IMR-90 (cell line): ENCODE results near the gene MAML1. TPM values are rescaled to one million over a fixed set of nuclear protein-coding genes. Genes with fewer than 3 reads are reported as not detected.

Experiments used
- ATAC-seq: fragments of 200-7000 bp; cut with Tn5 transposase; 2 replicates; pipeline ENCODE4 v1.9.1; 2020; ENCODE audit warnings: low read depth, mild to moderate bottlenecking, moderate library complexity
- BruUV-seq: library from RNA; stranded (reverse); fragments of 400-500 nt; replicated peaks from 2 replicates; lab custom pipeline; 2021; lab: Mats Ljungman, UMichigan
- CTCF ChIA-PET: fragments of 300-600 bp; formaldehyde crosslinking; extraction: SDS; loops from one replicate; lab custom pipeline; 2021; ENCODE audit warnings: antibody characterized with exemption; lab: Yijun Ruan, JAX
- POLR2A ChIA-PET: fragments of 300-600 bp; sonication (Branson Sonifier 250); formaldehyde crosslinking; loops from one replicate; lab custom pipeline; 2022; ENCODE audit warnings: antibody characterized with exemption; ENCODE audit not compliant: unreplicated experiment; lab: Charles Lee
- DNase-seq: peaks from one replicate; pipeline ENCODE4 v3.0.0; 2013
- H2AFZ ChIP-seq: replicated peaks from 2 replicates; pipeline ENCODE3; 2013; ENCODE audit warnings: low read length, mild to moderate bottlenecking; ENCODE audit not compliant: poor library complexity
- H2AK5ac ChIP-seq: 2 replicates; pipeline ENCODE4 v1.6.1; 2013; ENCODE audit warnings: low read depth, low read length, inconsistent platforms
- H2AK9ac ChIP-seq: replicated peaks from 2 replicates; pipeline ENCODE3; 2013; ENCODE audit warnings: mild to moderate bottlenecking, low read depth, low read length, moderate library complexity; ENCODE audit not compliant: poor library complexity
- H2BK120ac ChIP-seq: 2 replicates; pipeline ENCODE4 v1.6.1; 2013; ENCODE audit warnings: low read depth, low read length, inconsistent platforms
- H2BK15ac ChIP-seq: 3 replicates; pipeline ENCODE4 v1.6.1; 2013; ENCODE audit warnings: low read depth, low read length, inconsistent platforms
- H2BK20ac ChIP-seq: 2 replicates; pipeline ENCODE4 v1.6.1; 2013; ENCODE audit warnings: low read depth, mild to moderate bottlenecking, inconsistent platforms, low read length, moderate library complexity
- H2BK5ac ChIP-seq: 2 replicates; pipeline ENCODE4 v1.6.1; 2013; ENCODE audit warnings: mild to moderate bottlenecking, low read depth, low read length, inconsistent platforms; ENCODE audit not compliant: poor library complexity, severe bottlenecking
- H3K14ac ChIP-seq: replicated peaks from 2 replicates; pipeline ENCODE4 v1.6.1; 2013; ENCODE audit warnings: low read depth, low read length, inconsistent platforms
- H3K18ac ChIP-seq: 2 replicates; pipeline ENCODE4 v1.6.1; 2013; ENCODE audit warnings: low read depth, low read length, control low read depth
- H3K23ac ChIP-seq: 2 replicates; pipeline ENCODE4 v1.6.1; 2013; ENCODE audit warnings: low read depth, low read length, inconsistent platforms
- H3K27ac ChIP-seq: 2 replicates; pipeline ENCODE4 v1.5.1; 2013; ENCODE audit warnings: mild to moderate bottlenecking, control low read depth, low read length; ENCODE audit not compliant: insufficient read depth
- H3K27me3 ChIP-seq: 2 replicates; pipeline ENCODE4 v1.6.1; 2013; ENCODE audit warnings: low read length; ENCODE audit not compliant: control insufficient read depth, insufficient read depth
- H3K36me3 ChIP-seq: 2 replicates; pipeline ENCODE4 v1.6.1; 2013; ENCODE audit warnings: low read length, mixed read lengths; ENCODE audit not compliant: control insufficient read depth, insufficient read depth
- H3K4ac ChIP-seq: 2 replicates; pipeline ENCODE4 v1.6.1; 2013; ENCODE audit warnings: low read depth, low read length, inconsistent platforms
- H3K4me1 ChIP-seq: 2 replicates; pipeline ENCODE4 v1.6.1; 2013; ENCODE audit warnings: low read length, mixed read lengths; ENCODE audit not compliant: control insufficient read depth, insufficient read depth
- H3K4me2 ChIP-seq: 2 replicates; pipeline ENCODE4 v1.6.1; 2013; ENCODE audit warnings: low read depth, mild to moderate bottlenecking, control low read depth, low read length, moderate library complexity
- H3K4me3 ChIP-seq: 2 replicates; pipeline ENCODE4 v1.5.1; 2013; ENCODE audit warnings: low read depth, mild to moderate bottlenecking, control low read depth, low read length, moderate library complexity; ENCODE audit not compliant: insufficient read depth
- H3K56ac ChIP-seq: 2 replicates; pipeline ENCODE4 v1.6.1; 2013; ENCODE audit warnings: low read length, inconsistent platforms; ENCODE audit not compliant: insufficient read depth; ENCODE audit errors: extremely low read depth
- H3K79me1 ChIP-seq, 2 experiments: 2 replicates each; pipeline ENCODE4 v1.6.1; 2013; ENCODE audit warnings: low read length in 2 of 2, inconsistent platforms in 1 of 2, low read depth in 1 of 2
- H3K9ac ChIP-seq: 2 replicates; pipeline ENCODE4 v1.6.1; 2013; ENCODE audit warnings: low read depth, low read length, control low read depth
- H3K9me1 ChIP-seq: 2 replicates; pipeline ENCODE4 v1.6.1; 2013; ENCODE audit warnings: low read length, inconsistent platforms; ENCODE audit not compliant: insufficient read depth
- H3K9me3 ChIP-seq: 2 replicates; pipeline ENCODE4 v1.6.1; 2013; ENCODE audit warnings: low read length; ENCODE audit not compliant: control insufficient read depth, insufficient read depth
- H4K20me1 ChIP-seq: 2 replicates; pipeline ENCODE4 v1.6.1; 2013; ENCODE audit warnings: low read length, inconsistent platforms; ENCODE audit not compliant: insufficient read depth
- H4K5ac ChIP-seq: 2 replicates; pipeline ENCODE4 v1.6.1; 2013; ENCODE audit warnings: mild to moderate bottlenecking, low read depth, low read length, control low read depth
- H4K8ac ChIP-seq, 2 experiments: 2 replicates each; pipeline ENCODE4 v1.6.1; 2013; ENCODE audit warnings: low read depth in 2 of 2, low read length in 2 of 2, control low read depth in 1 of 2, inconsistent platforms in 1 of 2
- H4K91ac ChIP-seq: 2 replicates; pipeline ENCODE4 v1.6.1; 2013; ENCODE audit warnings: low read depth, low read length, inconsistent platforms; ENCODE audit not compliant: insufficient read depth
- BHLHE40 ChIP-seq: fragments of 150-350 bp; IDR thresholded peaks from 2 replicates; pipeline ENCODE4 v1.6.1; 2016; ENCODE audit warnings: mild to moderate bottlenecking, low read depth, low read length
- CEBPB ChIP-seq: IDR thresholded peaks from 2 replicates; pipeline ENCODE4 v1.6.1; 2012; ENCODE audit warnings: low read depth, low read length, improper control_type of control experiment
- CHD1 ChIP-seq: IDR thresholded peaks from 2 replicates; pipeline ENCODE4 v1.6.1; 2012; ENCODE audit warnings: low read depth, low read length, improper control_type of control experiment
- CTCF ChIP-seq: conservative IDR thresholded peaks from 2 replicates; pipeline ENCODE4 v1.5.1; 2012; ENCODE audit warnings: mild to moderate bottlenecking, low read depth, low read length, improper control_type of control experiment
- FOS ChIP-seq: fragments of 150-350 bp; IDR thresholded peaks from 2 replicates; pipeline ENCODE4 v1.6.1; 2016; ENCODE audit warnings: low read depth, low read length
- MAFK ChIP-seq: IDR thresholded peaks from 2 replicates; pipeline ENCODE4 v1.6.1; 2012; ENCODE audit warnings: low read depth, low read length, improper control_type of control experiment
- MAZ ChIP-seq: IDR thresholded peaks from 2 replicates; pipeline ENCODE4 v1.6.1; 2012; ENCODE audit warnings: low read depth, mild to moderate bottlenecking, low read length, improper control_type of control experiment, moderate library complexity, borderline replicate concordance
- MXI1 ChIP-seq: IDR thresholded peaks from 2 replicates; pipeline ENCODE4 v1.6.1; 2012; ENCODE audit warnings: low read depth, mild to moderate bottlenecking, low read length, moderate library complexity, borderline replicate concordance
- NFE2L2 ChIP-seq: fragments of 150-350 bp; IDR thresholded peaks from 2 replicates; pipeline ENCODE4 v1.6.1; 2016; ENCODE audit warnings: low read depth, mild to moderate bottlenecking, low read length
- POLR2A ChIP-seq: IDR thresholded peaks from 2 replicates; pipeline ENCODE4 v1.6.1; 2012; ENCODE audit warnings: mild to moderate bottlenecking, low read depth, low read length
- RAD21 ChIP-seq: IDR thresholded peaks from 2 replicates; pipeline ENCODE4 v1.6.1; 2012; ENCODE audit warnings: low read length, improper control_type of control experiment
- RCOR1 ChIP-seq: IDR thresholded peaks from 2 replicates; pipeline ENCODE4 v1.6.1; 2012; ENCODE audit warnings: mild to moderate bottlenecking, low read length, improper control_type of control experiment; ENCODE audit not compliant: insufficient replicate concordance
- RFX5 ChIP-seq: IDR thresholded peaks from 2 replicates; pipeline ENCODE4 v1.8.0; 2012; ENCODE audit warnings: low read depth, mild to moderate bottlenecking, low read length, moderate library complexity
- SMC3 ChIP-seq: fragments of 150-350 bp; IDR thresholded peaks from 2 replicates; pipeline ENCODE4 v1.6.1; 2016; ENCODE audit warnings: low read depth, mild to moderate bottlenecking, antibody characterized with exemption, low read length, moderate library complexity
- WGBS, 2 experiments: methylation state at CpG; one replicate each; pipeline versions ENCODE4 v1.1.5 to v1.1.7; 2013; ENCODE audit warnings: missing lambda C conversion rate in 2 of 2; ENCODE audit not compliant: insufficient read length in 1 of 2; ENCODE audit errors: extremely low coverage in 2 of 2; 5-methylcytosine and 5-hydroxymethylcytosine counted together
- dilution Hi-C: fragments of 300-500 bp; cut with HindIII; formaldehyde crosslinking; loops from one replicate; pipeline ENCODE4 v1.14.3; 2018; ENCODE audit warnings: low sequenced_read_pairs; ENCODE audit not compliant: unreplicated experiment
- in situ Hi-C: fragments of 300-500 bp; cut with MboI; formaldehyde crosslinking; loops from 3 replicates; pipeline ENCODE4 v1.14.3; 2019; ENCODE audit warnings: low sequenced_read_pairs, inconsistent platforms, mixed read lengths
- intact Hi-C: fragments of 100-400 bp; cut with micrococcal nuclease; formaldehyde crosslinking; loops from 2 replicates; pipeline ENCODE4 v1.10.0; 2022
- polyA plus RNA-seq, 3 experiments: library from polyadenylated mRNA; depleted of rRNA; stranded (reverse); fragments of >200 nt; gene quantifications; 2 replicates each; pipeline ENCODE4 v1.2.3, GENCODE V29; 2012; ENCODE audit warnings: low replicate concordance in 1 of 3
- total RNA-seq: library from RNA; depleted of rRNA; stranded (reverse); fragments of >200 nt; gene quantifications from 2 replicates; pipeline ENCODE4 v1.2.3, GENCODE V29; 2012
- TF ChIP-seq, protein P1 (sequence below): fragments of 150-350 bp; IDR thresholded peaks from 2 replicates; pipeline ENCODE4 v1.6.1; 2016; ENCODE audit warnings: low read depth, mild to moderate bottlenecking, low read length, moderate library complexity, borderline replicate concordance
- TF ChIP-seq, protein P2 (sequence below): fragments of 150-350 bp; IDR thresholded peaks from 2 replicates; pipeline ENCODE4 v1.6.1; 2017; ENCODE audit warnings: mild to moderate bottlenecking, antibody characterized with exemption, low read length, low read depth

The MAML1 gene
- total and polyA plus RNA-seq, 2 of the 4 experiments (the other 2 are of a cell fraction), result 4.7 to 10.2 TPM

DNA sequence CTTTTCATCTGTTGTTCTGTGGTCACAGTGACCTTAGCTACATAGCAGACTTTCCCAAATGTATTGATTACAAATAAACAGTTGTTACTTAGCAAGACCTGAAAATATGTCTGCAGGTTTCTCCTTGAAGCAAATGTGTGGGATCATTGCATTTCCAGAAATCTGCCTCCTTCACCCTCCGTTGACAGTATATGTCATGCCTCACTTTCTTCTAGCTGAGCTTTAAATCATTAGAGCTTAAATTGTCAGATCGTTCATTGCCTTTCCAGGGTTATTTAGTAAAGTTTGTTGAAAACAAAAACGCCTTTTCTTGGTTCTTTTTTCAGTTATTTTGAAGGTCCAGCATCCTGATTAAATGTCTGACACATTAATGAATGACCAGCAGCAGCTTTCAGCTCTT, 2.3 kb upstream of the MAML1 start:
- Histone ChIP-seq H2BK20ac (no peak overlapping the region), H2AK5ac (no peak overlapping the region), H3K27me3 (no peaks in the 10 kb centered on the region), H4K5ac (no peak overlapping the region), H3K9me1 (peaks cover 3% of the 10 kb centered on the region; the same call in 1 of the 2 replicates), H3K36me3 (peaks cover 30% of the 10 kb centered on the region), H2BK5ac (no peak overlapping the region), H3K4me3 (no peak overlapping the region), H3K56ac (no peak overlapping the region), H3K79me1 (peaks cover 10 to 22% of the 10 kb centered on the region in 2 experiments; a peak in 3 of 4 replicates), H3K14ac (no peak overlapping the region), H4K20me1 (peaks cover 22% of the 10 kb centered on the region), H3K18ac (no peak overlapping the region), H2BK15ac (no peak overlapping the region), H3K4me2 (no peak overlapping the region), H3K9ac (no peak overlapping the region), H3K23ac (peak overlapping the region; percentile 31; the same call in 1 of the 2 replicates), H3K27ac (no peak overlapping the region), H2AK9ac (no peak overlapping the region), H4K91ac (no peak overlapping the region), H2AFZ (no peak overlapping the region), H4K8ac (no peak overlapping the region), H2BK120ac (no peak overlapping the region), H3K9me3 (no peaks in the 10 kb centered on the region), H3K4me1 (peaks cover 9% of the 10 kb centered on the region), H3K4ac (no peak overlapping the region)
- intact Hi-C loops, result loop anchor here (5.0 kb wide), 1 partner anchor 33 kb away; the partner anchor contains the start of gene CANX
- ChIA-PET POLR2A (no interaction called here), CTCF (interaction anchor here (1.0 kb wide), 1 partner anchor 12 kb away, joined by 3 read pairs; no protein-coding TSS in a partner anchor)
- 100% methylated on average over 1 of the region's 3 CpGs; no CpG with 5 or more reads in 1 of the 2 experiments for WGBS, 2 experiments
- ATAC-seq (no peak), DNase-seq (no peak)
- dilution Hi-C loops, result no loop called here
- BruUV-seq, result no TSS peak
- TF ChIP-seq, protein P1, sequence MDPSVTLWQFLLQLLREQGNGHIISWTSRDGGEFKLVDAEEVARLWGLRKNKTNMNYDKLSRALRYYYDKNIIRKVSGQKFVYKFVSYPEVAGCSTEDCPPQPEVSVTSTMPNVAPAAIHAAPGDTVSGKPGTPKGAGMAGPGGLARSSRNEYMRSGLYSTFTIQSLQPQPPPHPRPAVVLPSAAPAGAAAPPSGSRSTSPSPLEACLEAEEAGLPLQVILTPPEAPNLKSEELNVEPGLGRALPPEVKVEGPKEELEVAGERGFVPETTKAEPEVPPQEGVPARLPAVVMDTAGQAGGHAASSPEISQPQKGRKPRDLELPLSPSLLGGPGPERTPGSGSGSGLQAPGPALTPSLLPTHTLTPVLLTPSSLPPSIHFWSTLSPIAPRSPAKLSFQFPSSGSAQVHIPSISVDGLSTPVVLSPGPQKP, result no peak
- TF ChIP-seq, protein P2, sequence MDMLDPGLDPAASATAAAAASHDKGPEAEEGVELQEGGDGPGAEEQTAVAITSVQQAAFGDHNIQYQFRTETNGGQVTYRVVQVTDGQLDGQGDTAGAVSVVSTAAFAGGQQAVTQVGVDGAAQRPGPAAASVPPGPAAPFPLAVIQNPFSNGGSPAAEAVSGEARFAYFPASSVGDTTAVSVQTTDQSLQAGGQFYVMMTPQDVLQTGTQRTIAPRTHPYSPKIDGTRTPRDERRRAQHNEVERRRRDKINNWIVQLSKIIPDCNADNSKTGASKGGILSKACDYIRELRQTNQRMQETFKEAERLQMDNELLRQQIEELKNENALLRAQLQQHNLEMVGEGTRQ, result no peak
- no peak for TF ChIP-seq RAD21
- no peak for TF ChIP-seq MAZ
- no peak for TF ChIP-seq CTCF
- TF ChIP-seq RCOR1, result no peak
- TF ChIP-seq RFX5, result no peak
- no peak for TF ChIP-seq MAFK
- no peak for TF ChIP-seq SMC3
- TF ChIP-seq POLR2A, result no peak
- no peak for TF ChIP-seq NFE2L2
- TF ChIP-seq CHD1, result no peak
- TF ChIP-seq FOS, result no peak
- no peak for TF ChIP-seq MXI1
- TF ChIP-seq CEBPB, result no peak
- TF ChIP-seq BHLHE40, result no peak
- in situ Hi-C loops, result no loop called here
